Neuronal stem cell (in vitro differentiated cells): Measurements from ENCODE around the gene NRIP3.
A peak's percentile ranks its signal among the peaks of the same experiment; 100 is the strongest.

ENCODE experiments used
- DNase-seq: peaks from one replicate; pipeline ENCODE4 v3.0.0-alpha.2; 2013; ENCODE audit warnings: low spot score
- H2AFZ ChIP-seq: one replicate; pipeline ENCODE4 v1.6.1; 2013; ENCODE audit warnings: mild to moderate bottlenecking, low read length, inconsistent platforms
- H2AK5ac ChIP-seq: 2 replicates; pipeline ENCODE4 v1.6.1; 2013; ENCODE audit warnings: low read depth, mild to moderate bottlenecking, inconsistent platforms, low read length, moderate library complexity, mixed read lengths
- H2BK120ac ChIP-seq: 2 replicates; pipeline ENCODE4 v1.6.1; 2013; ENCODE audit warnings: low read depth, mild to moderate bottlenecking, inconsistent platforms, low read length, moderate library complexity, mixed read lengths
- H2BK12ac ChIP-seq: one replicate; pipeline ENCODE4 v1.6.1; 2013; ENCODE audit warnings: low read length, inconsistent platforms
- H2BK15ac ChIP-seq: 2 replicates; pipeline ENCODE4 v1.6.1; 2013; ENCODE audit warnings: mild to moderate bottlenecking, low read length, inconsistent platforms, mixed read lengths
- H2BK5ac ChIP-seq: one replicate; pipeline ENCODE4 v1.6.1; 2013; ENCODE audit warnings: inconsistent platforms, mild to moderate bottlenecking, low read length, moderate library complexity
- H3K14ac ChIP-seq: one replicate; pipeline ENCODE4 v1.6.1; 2013; ENCODE audit warnings: low read length, inconsistent platforms
- H3K18ac ChIP-seq: 2 replicates; pipeline ENCODE4 v1.6.1; 2013; ENCODE audit warnings: low read length, inconsistent platforms
- H3K23ac ChIP-seq: 2 replicates; pipeline ENCODE4 v1.6.1; 2013; ENCODE audit warnings: low read depth, mild to moderate bottlenecking, mixed read lengths, low read length, inconsistent platforms; ENCODE audit not compliant: poor library complexity
- H3K27ac ChIP-seq: replicated peaks from 3 replicates; pipeline ENCODE4 v1.5.1; 2013; ENCODE audit warnings: low read length, inconsistent platforms
- H3K27me3 ChIP-seq, 3 experiments: 2 replicates each; pipeline ENCODE4 v1.6.1; 2013; ENCODE audit warnings: low read length in 3 of 3, mild to moderate bottlenecking in 2 of 3, inconsistent platforms in 1 of 3, low read depth in 1 of 3, mixed read lengths in 1 of 3, moderate library complexity in 1 of 3; ENCODE audit not compliant: control insufficient read depth in 3 of 3, insufficient read depth in 3 of 3
- H3K36me3 ChIP-seq, 2 donors: replicated peaks in 1 of 2; 2 replicates each; pipeline ENCODE4 v1.6.1; 2013; ENCODE audit warnings: low read length in 2 of 2; ENCODE audit not compliant: control insufficient read depth in 2 of 2, insufficient read depth in 2 of 2
- H3K4ac ChIP-seq: 2 replicates; pipeline ENCODE4 v1.6.1; 2013; ENCODE audit warnings: inconsistent platforms, mild to moderate bottlenecking, low read length, moderate library complexity
- H3K4me1 ChIP-seq, 2 donors: 1 replicate in 1 of 2; 2 replicates in 1 of 2; pipeline ENCODE4 v1.6.1; 2013; ENCODE audit warnings: low read length in 2 of 2, low read depth in 1 of 2; ENCODE audit not compliant: control insufficient read depth in 2 of 2, insufficient read depth in 1 of 2
- H3K4me2 ChIP-seq: one replicate; pipeline ENCODE4 v1.6.1; 2013; ENCODE audit warnings: mild to moderate bottlenecking, low read length, inconsistent platforms; ENCODE audit not compliant: insufficient read depth, poor library complexity, severe bottlenecking
- H3K4me3 ChIP-seq, 2 donors: 2 replicates each; pipeline ENCODE4 v1.5.1; 2013; ENCODE audit warnings: low read length in 2 of 2, mild to moderate bottlenecking in 2 of 2, inconsistent platforms in 1 of 2, moderate library complexity in 1 of 2
- H3K79me1 ChIP-seq: one replicate; pipeline ENCODE4 v1.6.1; 2013; ENCODE audit warnings: low read depth, mild to moderate bottlenecking, inconsistent platforms, low read length, moderate library complexity
- H3K9ac ChIP-seq: one replicate; pipeline ENCODE4 v1.6.1; 2013; ENCODE audit warnings: mild to moderate bottlenecking, low read depth, low read length, inconsistent platforms; ENCODE audit not compliant: poor library complexity
- H3K9me3 ChIP-seq, 2 donors: replicated peaks in 1 of 2; 2 replicates each; pipeline versions ENCODE3 to v1.6.1; 2013; ENCODE audit warnings: low read length in 2 of 2, mild to moderate bottlenecking in 2 of 2, inconsistent platforms in 1 of 2, low read depth in 1 of 2, mixed read lengths in 1 of 2, moderate library complexity in 1 of 2; ENCODE audit not compliant: control insufficient read depth in 2 of 2, insufficient read depth in 1 of 2
- H4K8ac ChIP-seq: one replicate; pipeline ENCODE4 v1.6.1; 2013; ENCODE audit warnings: low read depth, mild to moderate bottlenecking, inconsistent platforms, low read length, moderate library complexity
- H4K91ac ChIP-seq: one replicate; pipeline ENCODE4 v1.6.1; 2013; ENCODE audit warnings: low read length, low read depth, mild to moderate bottlenecking, inconsistent platforms; ENCODE audit not compliant: poor library complexity
- WGBS, 2 donors: extraction: QIAGEN DNeasy Blood & Tissue Kit; methylation state at CpG; one replicate each; pipeline ENCODE4 v1.1.7; 2013; ENCODE audit warnings: missing lambda C conversion rate in 2 of 2, mixed read lengths in 1 of 2; ENCODE audit not compliant: insufficient read length in 2 of 2, insufficient replicate concordance in 1 of 2; ENCODE audit errors: extremely low coverage in 2 of 2; 5-methylcytosine and 5-hydroxymethylcytosine counted together

NRIP3 gene

DNA sequence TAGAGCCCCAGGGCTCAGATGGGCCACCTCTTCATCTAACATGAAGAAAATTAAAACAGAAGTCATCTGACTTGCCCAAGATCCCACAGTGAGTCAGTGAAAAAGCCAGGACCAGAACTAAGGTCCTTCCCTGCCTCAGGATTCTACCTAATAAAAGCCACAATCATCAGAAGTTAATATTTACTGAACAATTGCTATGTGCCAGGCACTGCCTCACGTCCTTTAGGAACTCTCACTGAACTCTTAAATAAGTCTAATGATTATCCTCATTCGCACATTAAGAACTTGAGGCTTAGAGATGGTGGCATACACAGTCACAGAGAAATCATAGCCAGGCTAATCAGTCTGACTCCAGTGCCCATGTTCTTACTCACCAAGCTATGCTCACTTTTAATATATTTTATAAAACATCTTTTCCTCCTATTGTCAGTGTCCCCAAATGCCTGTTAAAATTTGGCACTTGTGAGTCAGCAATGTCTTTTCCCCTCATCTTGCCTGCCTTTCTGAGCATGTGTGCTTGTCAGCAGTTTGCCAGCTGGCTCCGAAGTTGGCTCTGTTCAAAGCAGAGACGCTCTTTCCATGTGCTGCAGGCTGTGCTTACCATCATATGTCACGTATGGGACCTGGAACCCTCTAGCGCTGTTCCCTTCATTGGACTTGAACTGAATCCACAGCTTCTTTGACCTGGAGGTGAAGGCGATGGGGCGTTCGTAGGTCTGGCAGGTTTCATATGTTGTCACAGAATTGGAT, 21.5 kb upstream of the NRIP3 start:
- Histone ChIP-seq H3K18ac (no peak overlapping the region), H4K8ac (no peak overlapping the region), H3K27me3 (peaks cover 0 to 22% (median 0%) of the 10 kb centered on the region in 3 experiments), H2BK120ac (no peak overlapping the region), H3K23ac (no peak overlapping the region), H3K4ac (no peak overlapping the region), H3K36me3 (no peaks in the 10 kb centered on the region), H3K4me1 (peaks cover 0 to 4% of the 10 kb centered on the region in 2 donors), H2AK5ac (no peak overlapping the region), H3K9ac (no peak overlapping the region), H3K9me3 (no peaks in the 10 kb centered on the region), H2BK15ac (no peak overlapping the region), H2BK5ac (no peak overlapping the region), H3K27ac (no peak overlapping the region), H4K91ac (no peak overlapping the region), H3K79me1 (no peaks in the 10 kb centered on the region), H3K4me2 (no peak overlapping the region), H3K14ac (no peak overlapping the region), H3K4me3 (no peak overlapping the region), H2BK12ac (no peak overlapping the region), H2AFZ (no peak overlapping the region)
- WGBS, 2 donors: no CpG with 5 or more reads among the region's 9 CpGs
- no peak for DNase-seq

DNA sequence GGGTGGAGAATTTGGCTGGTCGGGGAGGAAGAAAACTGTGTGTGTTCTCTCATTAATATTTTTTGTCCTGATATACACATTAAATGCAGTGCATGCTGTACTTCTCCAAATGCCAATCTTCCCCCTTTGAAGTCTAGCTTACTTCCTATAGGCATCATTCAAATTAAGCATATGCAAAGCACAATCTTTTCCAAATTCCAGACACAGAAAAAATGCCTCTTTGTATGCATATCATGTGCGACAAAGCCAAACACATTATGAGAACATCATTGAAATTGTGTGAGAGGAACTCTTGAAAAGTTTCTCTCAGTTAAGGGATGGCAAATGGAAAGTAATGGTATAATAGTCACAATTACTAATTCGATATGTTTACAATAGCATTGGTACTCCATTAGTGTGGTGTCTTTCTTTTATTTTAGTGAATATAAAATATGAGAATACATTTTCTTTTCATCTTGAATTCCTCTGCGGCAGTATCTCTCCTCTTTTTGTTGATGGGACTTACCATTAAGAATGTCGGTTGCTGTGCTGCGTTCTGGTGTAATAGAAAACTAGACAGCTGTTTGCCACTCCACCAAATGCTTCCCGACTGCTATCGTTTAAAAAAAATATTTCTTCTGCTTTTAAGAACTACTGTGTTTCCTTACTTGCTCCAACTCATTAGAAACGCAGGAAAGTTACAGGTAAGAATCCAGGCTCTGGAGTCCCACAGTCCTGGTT, 19.3 kb upstream of the NRIP3 start:
- H2AK5ac ChIP-seq: no peak overlapping the region
- H3K4me1 ChIP-seq: peaks cover 0 to 3% of the 10 kb centered on the region in 2 donors
- H3K4me3 ChIP-seq: no peak overlapping the region
- H3K14ac ChIP-seq: no peak overlapping the region
- H3K36me3 ChIP-seq: no peaks in the 10 kb centered on the region
- H2BK5ac ChIP-seq: no peak overlapping the region
- H2BK120ac ChIP-seq: no peak overlapping the region
- H3K27me3 ChIP-seq: peaks cover 0 to 22% (median 0%) of the 10 kb centered on the region in 3 experiments
- no peak overlapping the region for H2AFZ ChIP-seq
- H3K79me1 ChIP-seq: no peaks in the 10 kb centered on the region
- H3K9ac ChIP-seq: no peak overlapping the region
- DNase-seq: no peak
- H2BK15ac ChIP-seq: no peak overlapping the region
- no peak overlapping the region for H2BK12ac ChIP-seq
- H4K8ac ChIP-seq: no peak overlapping the region
- no peak overlapping the region for H3K18ac ChIP-seq
- H3K4me2 ChIP-seq: no peak overlapping the region
- H3K4ac ChIP-seq: no peak overlapping the region
- H3K27ac ChIP-seq: no peak overlapping the region
- WGBS, 2 donors: no CpG with 5 or more reads among the region's 9 CpGs
- H4K91ac ChIP-seq: no peak overlapping the region
- H3K9me3 ChIP-seq: no peaks in the 10 kb centered on the region
- no peak overlapping the region for H3K23ac ChIP-seq

DNA sequence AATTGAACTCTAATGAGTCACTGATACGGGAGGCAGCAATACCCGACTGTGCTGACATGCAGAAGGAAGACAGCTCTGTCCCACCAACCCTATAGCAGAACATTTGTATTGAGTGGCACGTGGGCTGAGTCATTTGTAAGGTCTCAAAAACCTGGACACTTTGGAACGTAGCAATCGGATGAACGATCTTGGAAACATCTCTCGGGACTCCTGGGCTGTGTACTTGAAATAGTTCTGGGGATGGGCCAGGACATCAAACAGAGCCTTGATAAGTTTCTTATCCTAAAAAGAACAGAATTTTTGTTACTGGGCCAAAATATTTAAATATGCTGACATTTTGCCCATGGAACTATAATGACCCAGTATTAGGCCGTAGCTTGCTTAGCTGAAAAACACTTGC, 17.1 kb upstream of the NRIP3 start:
- Histone ChIP-seq H3K27ac (no peak overlapping the region), H2BK12ac (no peak overlapping the region), H2AFZ (no peak overlapping the region), H3K23ac (no peak overlapping the region), H3K36me3 (no peaks in the 10 kb centered on the region), H3K4me1 (peaks cover 0 to 5% of the 10 kb centered on the region in 2 donors), H4K8ac (no peak overlapping the region), H3K14ac (no peak overlapping the region), H2AK5ac (no peak overlapping the region), H3K18ac (no peak overlapping the region), H3K79me1 (no peaks in the 10 kb centered on the region), H3K4me3 (no peak overlapping the region), H3K4me2 (no peak overlapping the region), H3K9ac (no peak overlapping the region), H3K9me3 (no peaks in the 10 kb centered on the region), H2BK15ac (no peak overlapping the region), H2BK5ac (no peak overlapping the region), H2BK120ac (no peak overlapping the region), H4K91ac (no peak overlapping the region), H3K4ac (no peak overlapping the region), H3K27me3 (peaks cover 0 to 22% (median 0%) of the 10 kb centered on the region in 3 experiments)
- no CpG with 5 or more reads among the region's 8 CpGs for WGBS, 2 donors
- DNase-seq: no peak

DNA sequence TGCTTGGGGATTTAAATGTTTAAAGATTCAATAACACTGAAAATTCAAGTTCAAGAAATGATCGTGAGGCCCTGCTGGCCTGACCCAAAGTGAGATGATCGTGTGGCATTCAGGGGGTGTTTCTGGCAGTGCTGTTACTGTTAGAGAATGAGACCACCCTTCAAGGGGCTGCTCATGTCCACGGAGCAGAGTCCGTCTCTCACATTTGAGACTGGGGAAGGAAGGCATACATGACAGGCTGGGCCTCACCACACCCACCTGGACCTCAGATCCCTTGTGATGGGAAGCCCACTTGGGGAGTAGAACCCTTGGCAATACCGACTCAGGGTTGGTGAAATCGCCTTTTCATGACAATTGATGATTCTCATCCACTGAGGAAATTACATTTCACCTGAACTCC, 16.1 kb upstream of the NRIP3 start:
- Histone ChIP-seq H3K4me3 (no peak overlapping the region), H3K79me1 (no peaks in the 10 kb centered on the region), H3K9ac (peak overlapping the region; percentile 5), H3K23ac (no peak overlapping the region), H2BK120ac (no peak overlapping the region), H2AFZ (no peak overlapping the region), H2BK15ac (no peak overlapping the region), H3K9me3 (no peaks in the 10 kb centered on the region), H3K18ac (peak overlapping the region; percentile 25), H3K4ac (no peak overlapping the region), H4K91ac (no peak overlapping the region), H3K4me2 (no peak overlapping the region), H2BK12ac (no peak overlapping the region), H3K4me1 (peaks cover 0 to 5% of the 10 kb centered on the region in 2 donors), H2AK5ac (no peak overlapping the region), H4K8ac (no peak overlapping the region), H3K27me3 (peaks cover 0 to 25% (median 0%) of the 10 kb centered on the region in 3 experiments), H3K36me3 (no peaks in the 10 kb centered on the region), H3K14ac (no peak overlapping the region), H3K27ac (no peak overlapping the region), H2BK5ac (no peak overlapping the region)
- DNase-seq: no peak
- WGBS, 2 donors: no CpG with 5 or more reads among the region's 6 CpGs
